Stimulated activated CD8-positive, alpha-beta memory T cell treated with anti-CD3 and anti-CD28 coated beads, Interleukin-7, amount 100 ng/mL, for 4 hours (primary cell): ENCODE data around the gene AMOTL1.
"Not testable (repeated sequence)": the region's sequence is repeated elsewhere in the genome, so short reads cannot be mapped to it uniquely, and the experiment has no call there.

Experiments used
- DNase-seq, 2 donors: peaks; one replicate each; pipeline ENCODE4 v3.0.0-alpha.2; 2020; ENCODE audit warnings: low read depth in 2 of 2

Gene AMOTL1

GRCh38 chr11:94793822-94794221, 25.7 kb downstream of the AMOTL1 start:
- no peak for DNase-seq

- no peak for DNase-seq
Observed at GRCh38 chr11:94794287-94795168, 26.4 kb downstream of the AMOTL1 start.

- no peak for DNase-seq
Observed at GRCh38 chr11:94795476-94796189, 27.5 kb downstream of the AMOTL1 start.

GRCh38 chr11:94796190-94796580, 28.0 kb downstream of the AMOTL1 start:
- DNase-seq, result no peak

GRCh38 chr11:94796863-94797262, 28.7 kb downstream of the AMOTL1 start:
- DNase-seq, result no peak

GRCh38 chr11:94799726-94800125, 31.6 kb downstream of the AMOTL1 start:
- DNase-seq, result no peak

GRCh38 chr11:94800414-94800813, 32.3 kb downstream of the AMOTL1 start:
- no peak for DNase-seq

- no peak for DNase-seq
Observed at GRCh38 chr11:94801866-94802460, 33.8 kb downstream of the AMOTL1 start.

- DNase-seq, result no peak
Observed at GRCh38 chr11:94802501-94802900, 34.3 kb downstream of the AMOTL1 start.

GRCh38 chr11:94803491-94803890, 35.3 kb downstream of the AMOTL1 start:
- no peak for DNase-seq

GRCh38 chr11:94804874-94805273, 36.7 kb downstream of the AMOTL1 start:
- DNase-seq, result no peak

GRCh38 chr11:94806014-94806413, 37.9 kb downstream of the AMOTL1 start:
- no peak for DNase-seq

GRCh38 chr11:94806419-94806818, 38.3 kb downstream of the AMOTL1 start:
- no peak for DNase-seq

GRCh38 chr11:94809251-94809650, 41.1 kb downstream of the AMOTL1 start:
- no peak for DNase-seq

GRCh38 chr11:94812724-94813720, 44.9 kb downstream of the AMOTL1 start:
- DNase-seq, result not testable (repeated sequence)

- DNase-seq, result no peak
Observed at GRCh38 chr11:94814272-94814976, 46.3 kb downstream of the AMOTL1 start.

- no peak for DNase-seq
Observed at GRCh38 chr11:94815705-94816344, 47.7 kb downstream of the AMOTL1 start.

- DNase-seq, result no peak
Observed at GRCh38 chr11:94820480-94820879, 52.3 kb downstream of the AMOTL1 start.

- no peak for DNase-seq
Observed at GRCh38 chr11:94821439-94821838, 53.3 kb downstream of the AMOTL1 start.

- DNase-seq, result no peak
Observed at GRCh38 chr11:94822080-94822479, 53.9 kb downstream of the AMOTL1 start.
